GM12801 (cell line): Measurements from ENCODE around the gene MEF2C.

Source experiments
- CTCF ChIP-seq: IDR thresholded peaks from one replicate; pipeline ENCODE4 v1.5.1; 2011; ENCODE audit warnings: control low read depth; ENCODE audit not compliant: insufficient read length; ENCODE audit errors: extremely low read depth

MEF2C gene

GRCh38 chr5:88718736-88719135 lies 164.2 kb downstream of the MEF2C start:
- no peak for TF ChIP-seq CTCF

GRCh38 chr5:88716101-88716500 lies 166.9 kb downstream of the MEF2C start:
- TF ChIP-seq CTCF, result no peak

GRCh38 chr5:88715503-88715902 lies 167.5 kb downstream of the MEF2C start:
- no peak for TF ChIP-seq CTCF

- no peak for TF ChIP-seq CTCF
Observed at GRCh38 chr5:88713818-88714217, 169.2 kb downstream of the MEF2C start.

- no peak for TF ChIP-seq CTCF
Observed at GRCh38 chr5:88708682-88709398, 174.1 kb downstream of the MEF2C start.

- TF ChIP-seq CTCF, result no peak
Observed at GRCh38 chr5:88708021-88708420, 175.0 kb downstream of the MEF2C start.

- no peak for TF ChIP-seq CTCF
Observed at GRCh38 chr5:88707216-88707965, 175.6 kb downstream of the MEF2C start.
